GM10248 (cell line): Measurements from ENCODE around the gene CDH10.

Experiments
- CTCF ChIA-PET: fragments of 300-600 bp; sonication (Branson Sonifier 250); formaldehyde crosslinking; extraction: SDS; loops from one replicate; lab custom pipeline; 2021; ENCODE audit warnings: antibody characterized with exemption; lab: Yijun Ruan, JAX
- POLR2A ChIA-PET: fragments of 350-650 bp; sonication (Branson Sonifier 250); formaldehyde crosslinking; extraction: SDS; loops from one replicate; lab custom pipeline; 2020; ENCODE audit warnings: antibody characterized with exemption; lab: Yijun Ruan, JAX
- DNase-seq: peaks from one replicate; pipeline ENCODE4 v3.0.0; 2012; ENCODE audit errors: extremely low spot score
- TF ChIP-seq, protein P1 (sequence below): IDR thresholded peaks from 2 replicates; pipeline ENCODE4 v1.5.1; 2012; ENCODE audit warnings: mild to moderate bottlenecking, low read depth; ENCODE audit errors: extremely low read depth, missing control alignments, control extremely low read depth

The CDH10 gene

DNA sequence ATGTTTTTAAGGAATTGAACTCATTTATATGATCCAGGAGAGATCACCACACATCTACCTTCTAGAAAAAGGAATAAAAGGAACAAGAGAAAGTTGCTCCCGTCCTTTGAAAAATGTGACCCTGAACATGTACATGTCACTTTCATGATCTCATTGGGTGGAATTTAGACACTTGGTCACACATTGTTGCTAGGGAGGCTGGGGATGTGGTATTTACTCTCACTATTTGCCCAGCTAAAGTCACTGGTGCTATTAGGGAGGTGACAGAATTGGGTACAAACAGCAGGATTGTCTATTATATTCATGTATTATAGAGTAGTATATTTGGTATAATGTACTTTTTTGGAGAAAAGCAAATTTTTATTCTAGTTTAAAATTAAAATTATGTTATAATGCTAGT, 2.1 kb upstream of the CDH10 start:
- TF ChIP-seq, protein P1, sequence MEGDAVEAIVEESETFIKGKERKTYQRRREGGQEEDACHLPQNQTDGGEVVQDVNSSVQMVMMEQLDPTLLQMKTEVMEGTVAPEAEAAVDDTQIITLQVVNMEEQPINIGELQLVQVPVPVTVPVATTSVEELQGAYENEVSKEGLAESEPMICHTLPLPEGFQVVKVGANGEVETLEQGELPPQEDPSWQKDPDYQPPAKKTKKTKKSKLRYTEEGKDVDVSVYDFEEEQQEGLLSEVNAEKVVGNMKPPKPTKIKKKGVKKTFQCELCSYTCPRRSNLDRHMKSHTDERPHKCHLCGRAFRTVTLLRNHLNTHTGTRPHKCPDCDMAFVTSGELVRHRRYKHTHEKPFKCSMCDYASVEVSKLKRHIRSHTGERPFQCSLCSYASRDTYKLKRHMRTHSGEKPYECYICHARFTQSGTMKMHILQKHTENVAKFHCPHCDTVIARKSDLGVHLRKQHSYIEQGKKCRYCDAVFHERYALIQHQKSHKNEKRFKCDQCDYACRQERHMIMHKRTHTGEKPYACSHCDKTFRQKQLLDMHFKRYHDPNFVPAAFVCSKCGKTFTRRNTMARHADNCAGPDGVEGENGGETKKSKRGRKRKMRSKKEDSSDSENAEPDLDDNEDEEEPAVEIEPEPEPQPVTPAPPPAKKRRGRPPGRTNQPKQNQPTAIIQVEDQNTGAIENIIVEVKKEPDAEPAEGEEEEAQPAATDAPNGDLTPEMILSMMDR = no peak
- DNase-seq = no peak
- ChIA-PET POLR2A (no interaction called here), CTCF (no interaction called here)

- ChIA-PET POLR2A (no interaction called here), CTCF (interaction anchor here (1.4 kb wide), 1 partner anchor 19 kb away, joined by 4 read pairs; no protein-coding TSS in a partner anchor)
- DNase-seq = no peak
- TF ChIP-seq, protein P1 = no peak
These were observed 705 bp upstream of the CDH10 start for GRCh38 chr5:24645483-24645882.

DNA sequence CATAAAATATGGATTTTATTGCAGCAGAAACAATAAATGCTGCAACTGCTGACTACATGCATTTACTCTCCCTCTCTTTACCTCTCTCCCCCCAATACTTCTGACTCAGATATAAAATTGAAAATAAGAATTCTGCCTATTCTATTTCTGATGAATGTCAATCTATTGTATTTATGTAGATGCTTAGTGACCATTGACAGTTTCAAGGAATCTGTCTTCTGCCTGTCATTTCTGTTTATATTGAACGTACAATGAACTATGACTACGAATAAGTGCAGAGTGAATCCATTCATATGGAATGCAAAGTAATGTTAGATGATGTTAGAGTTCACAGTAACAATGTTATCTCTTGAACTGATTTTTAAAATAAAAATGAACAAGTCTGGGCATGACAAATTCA, 898 bp downstream of the CDH10 start:
- ChIA-PET CTCF (interaction anchor here (0.7 kb wide), 1 partner anchor 12 kb away, joined by 3 read pairs; no protein-coding TSS in a partner anchor), POLR2A (no interaction called here)
- TF ChIP-seq, protein P1 = no peak
- no peak for DNase-seq

GRCh38 chr5:24643156-24643555, 1.6 kb downstream of the CDH10 start:
- ChIA-PET POLR2A (no interaction called here), CTCF (interaction anchor here (0.7 kb wide), 1 partner anchor 11 kb away, joined by 3 read pairs; no protein-coding TSS in a partner anchor)
- TF ChIP-seq, protein P1 = no peak
- DNase-seq = no peak

- ChIA-PET CTCF (no interaction called here), POLR2A (no interaction called here)
- no peak for DNase-seq
- TF ChIP-seq, protein P1 = peak; percentile 21
These were observed 2.8 kb downstream of the CDH10 start for GRCh38 chr5:24642022-24642421.

DNA sequence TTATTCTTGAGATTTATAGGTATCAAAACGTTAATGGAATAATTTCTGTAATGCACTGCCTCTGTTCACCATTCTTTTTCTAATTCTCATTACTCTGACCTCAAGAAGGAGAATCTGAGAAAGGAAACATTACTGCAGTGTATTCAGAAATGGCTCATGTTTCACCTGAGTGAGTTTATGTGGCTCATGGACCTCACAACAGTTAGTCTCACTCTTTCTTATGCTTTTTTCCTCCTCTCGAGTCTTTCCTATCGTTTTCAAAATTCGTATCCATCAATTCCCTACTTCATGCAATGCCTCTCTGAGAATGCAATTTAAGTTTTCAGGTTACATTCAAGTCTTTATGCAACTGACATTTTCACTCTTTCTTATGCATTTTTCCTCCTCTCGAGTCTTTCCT, 9.6 kb downstream of the CDH10 start:
- POLR2A ChIA-PET = no interaction called here
- TF ChIP-seq, protein P1 = no peak
- CTCF ChIA-PET = interaction anchor here (1.1 kb wide), 1 partner anchor 14 kb away, joined by 3 read pairs; no protein-coding TSS in a partner anchor
- no peak for DNase-seq
